Panc1 (cell line): ENCODE data around the gene MYBBP1A. TPM values are rescaled to one million over a fixed set of nuclear protein-coding genes. Genes with fewer than 3 reads are reported as not detected.

Experiments
- ATAC-seq: fragments of 200-7000 bp; cut with Tn5 transposase; 2 replicates; pipeline ENCODE4 v1.9.1; 2020; ENCODE audit warnings: mild to moderate bottlenecking, moderate library complexity
- BruUV-seq: library from RNA; stranded (reverse); fragments of 400-500 nt; replicated peaks from 2 replicates; lab custom pipeline; 2021; lab: Mats Ljungman, UMichigan
- CTCF ChIA-PET: fragments of 300-600 bp; sonication (Branson Sonifier 250); formaldehyde crosslinking; loops from one replicate; lab custom pipeline; 2022; ENCODE audit warnings: antibody characterized with exemption; lab: Charles Lee
- POLR2A ChIA-PET: fragments of 300-600 bp; sonication (Branson Sonifier 250); formaldehyde crosslinking; loops from one replicate; lab custom pipeline; 2022; ENCODE audit warnings: antibody characterized with exemption; lab: Charles Lee
- DNase-seq: peaks from one replicate; pipeline ENCODE4 v3.0.0-alpha.2; 2010; ENCODE audit warnings: low read depth, low spot score
- H3K27ac ChIP-seq: 2 replicates; pipeline ENCODE4 v1.5.1; 2011; ENCODE audit warnings: mild to moderate bottlenecking, low read length, inconsistent platforms
- H3K27me3 ChIP-seq: fragments of 200-500 bp; sonication (Bioruptor generic); 2 replicates; pipeline ENCODE4 v1.6.0; 2014; ENCODE audit warnings: low read length, inconsistent platforms; ENCODE audit not compliant: control insufficient read depth, insufficient read depth
- H3K36me3 ChIP-seq: fragments of 200-500 bp; sonication (Bioruptor generic); 2 replicates; pipeline ENCODE4 v1.5.1; 2014; ENCODE audit warnings: inconsistent platforms, mild to moderate bottlenecking, low read length, moderate library complexity; ENCODE audit not compliant: control insufficient read depth, insufficient read depth
- H3K4me1 ChIP-seq: 2 replicates; pipeline ENCODE4 v1.5.1; 2011; ENCODE audit warnings: inconsistent platforms, mild to moderate bottlenecking, low read length, moderate library complexity; ENCODE audit not compliant: control insufficient read depth, insufficient read depth
- H3K4me3 ChIP-seq, 2 experiments: 2 replicates each; pipeline ENCODE4 v1.5.1; 2011 to 2012; ENCODE audit warnings: low read depth in 2 of 2, low read length in 2 of 2, mild to moderate bottlenecking in 2 of 2, inconsistent platforms in 1 of 2, moderate library complexity in 1 of 2
- H3K9me3 ChIP-seq: fragments of 200-500 bp; sonication (Bioruptor generic); 2 replicates; pipeline ENCODE4 v1.5.1; 2014; ENCODE audit warnings: low read depth, mild to moderate bottlenecking, inconsistent platforms, low read length, moderate library complexity; ENCODE audit not compliant: control insufficient read depth, insufficient read depth
- POLR2AphosphoS5 ChIP-seq: IDR thresholded peaks from 2 replicates; pipeline ENCODE4 v1.6.1; 2012; ENCODE audit warnings: mild to moderate bottlenecking, low read depth, low read length, moderate library complexity
- SIN3A ChIP-seq: IDR thresholded peaks from 2 replicates; pipeline ENCODE4 v1.6.1; 2012; ENCODE audit warnings: low read depth, mild to moderate bottlenecking, low read length, moderate library complexity, borderline replicate concordance; ENCODE audit not compliant: insufficient read depth
- TCF7L2 ChIP-seq: IDR thresholded peaks from 2 replicates; pipeline ENCODE4 v1.6.1; 2011; ENCODE audit warnings: mild to moderate bottlenecking, low read depth, low read length, inconsistent platforms
- in situ Hi-C: cut with HindIII; loops from 2 replicates; pipeline ENCODE4 v1.10.0; 2016; ENCODE audit warnings: low sequenced_read_pairs, low pct_unique_long_range_greater_than_20kb
- intact Hi-C: fragments of 100-400 bp; cut with micrococcal nuclease; formaldehyde crosslinking; loops from one replicate; pipeline ENCODE4 v1.10.0; 2022; ENCODE audit not compliant: unreplicated experiment
- total RNA-seq: library from RNA; stranded (reverse); gene quantifications from one replicate; pipeline ENCODE4 v1.2.1, GENCODE V29; 2021; ENCODE audit not compliant: unreplicated experiment
- TF ChIP-seq, protein P1 (sequence below): fragments of 450-650 bp; IDR thresholded peaks from 2 replicates; pipeline ENCODE4 v1.5.1; 2017; ENCODE audit warnings: mild to moderate bottlenecking
- TF ChIP-seq, protein P2 (sequence below), 2 experiments: IDR thresholded peaks; 2 replicates each; pipeline ENCODE4 v1.6.1; 2011 to 2012; ENCODE audit warnings: low read depth in 2 of 2, control low read depth in 1 of 2, low read length in 1 of 2, mild to moderate bottlenecking in 1 of 2, moderate library complexity in 1 of 2; ENCODE audit not compliant: insufficient read depth in 1 of 2

MYBBP1A gene
- total RNA-seq, 1 experiment from 2014 or later, result 95.6 TPM

DNA sequence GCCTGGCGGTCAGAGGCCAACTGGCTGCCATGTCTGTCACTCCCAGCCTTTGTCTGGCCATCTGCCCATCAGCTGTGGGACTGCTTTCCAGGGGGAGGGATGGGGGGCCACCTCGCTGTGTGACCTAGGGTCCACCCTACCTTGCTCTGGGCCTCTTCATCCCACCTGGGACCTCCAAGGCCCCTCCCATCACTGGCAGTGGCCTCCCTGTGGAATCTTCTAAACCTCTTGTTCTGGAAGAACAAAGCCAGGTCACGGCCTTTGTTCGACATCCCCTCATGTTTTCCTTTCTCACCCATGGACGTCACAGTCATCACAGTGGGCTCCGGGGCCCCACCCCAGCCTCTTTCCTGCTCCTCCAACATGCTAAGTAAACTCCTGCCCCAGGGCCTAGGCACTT is 32.5 kb downstream of the MYBBP1A start:
- H3K36me3 ChIP-seq, result no peaks in the 10 kb centered on the region
- DNase-seq, result no peak
- in situ Hi-C loops, result no loop called here
- no peak for ATAC-seq
- BruUV-seq, result no TSS peak
- no peak overlapping the region for H3K27ac ChIP-seq
- ChIA-PET CTCF (no interaction called here), POLR2A (no interaction called here)
- no peak overlapping the region for H3K4me3 ChIP-seq
- TF ChIP-seq, protein P1, sequence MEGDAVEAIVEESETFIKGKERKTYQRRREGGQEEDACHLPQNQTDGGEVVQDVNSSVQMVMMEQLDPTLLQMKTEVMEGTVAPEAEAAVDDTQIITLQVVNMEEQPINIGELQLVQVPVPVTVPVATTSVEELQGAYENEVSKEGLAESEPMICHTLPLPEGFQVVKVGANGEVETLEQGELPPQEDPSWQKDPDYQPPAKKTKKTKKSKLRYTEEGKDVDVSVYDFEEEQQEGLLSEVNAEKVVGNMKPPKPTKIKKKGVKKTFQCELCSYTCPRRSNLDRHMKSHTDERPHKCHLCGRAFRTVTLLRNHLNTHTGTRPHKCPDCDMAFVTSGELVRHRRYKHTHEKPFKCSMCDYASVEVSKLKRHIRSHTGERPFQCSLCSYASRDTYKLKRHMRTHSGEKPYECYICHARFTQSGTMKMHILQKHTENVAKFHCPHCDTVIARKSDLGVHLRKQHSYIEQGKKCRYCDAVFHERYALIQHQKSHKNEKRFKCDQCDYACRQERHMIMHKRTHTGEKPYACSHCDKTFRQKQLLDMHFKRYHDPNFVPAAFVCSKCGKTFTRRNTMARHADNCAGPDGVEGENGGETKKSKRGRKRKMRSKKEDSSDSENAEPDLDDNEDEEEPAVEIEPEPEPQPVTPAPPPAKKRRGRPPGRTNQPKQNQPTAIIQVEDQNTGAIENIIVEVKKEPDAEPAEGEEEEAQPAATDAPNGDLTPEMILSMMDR, result no peak
- TF ChIP-seq TCF7L2, result no peak
- no peak for TF ChIP-seq SIN3A
- TF ChIP-seq POLR2AphosphoS5, result no peak
- TF ChIP-seq, protein P2, sequence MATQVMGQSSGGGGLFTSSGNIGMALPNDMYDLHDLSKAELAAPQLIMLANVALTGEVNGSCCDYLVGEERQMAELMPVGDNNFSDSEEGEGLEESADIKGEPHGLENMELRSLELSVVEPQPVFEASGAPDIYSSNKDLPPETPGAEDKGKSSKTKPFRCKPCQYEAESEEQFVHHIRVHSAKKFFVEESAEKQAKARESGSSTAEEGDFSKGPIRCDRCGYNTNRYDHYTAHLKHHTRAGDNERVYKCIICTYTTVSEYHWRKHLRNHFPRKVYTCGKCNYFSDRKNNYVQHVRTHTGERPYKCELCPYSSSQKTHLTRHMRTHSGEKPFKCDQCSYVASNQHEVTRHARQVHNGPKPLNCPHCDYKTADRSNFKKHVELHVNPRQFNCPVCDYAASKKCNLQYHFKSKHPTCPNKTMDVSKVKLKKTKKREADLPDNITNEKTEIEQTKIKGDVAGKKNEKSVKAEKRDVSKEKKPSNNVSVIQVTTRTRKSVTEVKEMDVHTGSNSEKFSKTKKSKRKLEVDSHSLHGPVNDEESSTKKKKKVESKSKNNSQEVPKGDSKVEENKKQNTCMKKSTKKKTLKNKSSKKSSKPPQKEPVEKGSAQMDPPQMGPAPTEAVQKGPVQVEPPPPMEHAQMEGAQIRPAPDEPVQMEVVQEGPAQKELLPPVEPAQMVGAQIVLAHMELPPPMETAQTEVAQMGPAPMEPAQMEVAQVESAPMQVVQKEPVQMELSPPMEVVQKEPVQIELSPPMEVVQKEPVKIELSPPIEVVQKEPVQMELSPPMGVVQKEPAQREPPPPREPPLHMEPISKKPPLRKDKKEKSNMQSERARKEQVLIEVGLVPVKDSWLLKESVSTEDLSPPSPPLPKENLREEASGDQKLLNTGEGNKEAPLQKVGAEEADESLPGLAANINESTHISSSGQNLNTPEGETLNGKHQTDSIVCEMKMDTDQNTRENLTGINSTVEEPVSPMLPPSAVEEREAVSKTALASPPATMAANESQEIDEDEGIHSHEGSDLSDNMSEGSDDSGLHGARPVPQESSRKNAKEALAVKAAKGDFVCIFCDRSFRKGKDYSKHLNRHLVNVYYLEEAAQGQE (IDR thresholded peaks at IDR 0.05; ENCODE audit: insufficient read depth in 1 of 2, low read depth in 2 of 2, low read length in 1 of 2), result no peak
- intact Hi-C loops, result no loop called here
- no peaks in the 10 kb centered on the region for H3K4me1 ChIP-seq
- H3K27me3 ChIP-seq, result no peaks in the 10 kb centered on the region
- no peaks in the 10 kb centered on the region for H3K9me3 ChIP-seq

DNA sequence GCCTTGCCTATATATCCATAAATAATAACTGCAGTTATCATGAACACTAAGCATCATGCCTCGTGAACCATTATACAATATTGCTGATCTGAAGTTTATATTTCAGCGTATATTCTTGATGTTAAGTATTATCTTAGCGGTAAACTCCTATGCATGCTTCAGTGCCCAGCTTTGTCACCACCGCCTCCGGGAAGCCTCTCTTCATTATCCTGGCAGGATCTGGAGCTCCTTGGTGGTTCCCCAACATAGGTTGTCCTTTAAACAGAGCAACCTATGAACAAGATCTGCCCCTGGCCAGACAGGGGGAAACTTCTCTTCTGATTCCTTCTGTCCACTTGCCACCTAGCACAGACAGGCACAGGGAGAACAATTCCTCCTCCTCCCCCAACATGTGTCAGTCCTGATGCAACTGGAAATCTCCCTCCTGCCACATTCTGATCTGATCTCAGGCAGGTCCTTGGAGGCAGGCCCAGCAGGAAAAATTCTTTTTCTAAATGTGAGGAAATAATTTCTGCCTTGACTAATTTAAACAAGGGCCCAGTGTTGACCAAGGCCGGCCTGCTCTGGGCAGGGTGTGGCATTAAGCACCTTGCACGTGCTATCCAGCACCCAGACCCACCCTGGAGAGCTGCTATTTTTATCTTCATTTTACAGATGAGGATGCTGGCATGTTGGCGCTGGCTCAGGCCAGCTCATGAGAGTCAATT is 34.1 kb downstream of the MYBBP1A start:
- intact Hi-C loops, result no loop called here
- in situ Hi-C loops, result no loop called here
- BruUV-seq, result no TSS peak

More for the DNA sequence above, 34.1 kb downstream of the MYBBP1A start:
- CTCF ChIA-PET, result no interaction called here
- no peak overlapping the region for H3K4me3 ChIP-seq
- no peaks in the 10 kb centered on the region for H3K36me3 ChIP-seq
- ATAC-seq (no peak), DNase-seq (no peak)
- H3K27ac ChIP-seq, result no peak overlapping the region
- no peaks in the 10 kb centered on the region for H3K4me1 ChIP-seq
- TF ChIP-seq, protein P1, result no peak
- TF ChIP-seq POLR2AphosphoS5, result no peak
- POLR2A ChIA-PET, result no interaction called here
- no peaks in the 10 kb centered on the region for H3K27me3 ChIP-seq
- no peaks in the 10 kb centered on the region for H3K9me3 ChIP-seq
